ENCODE data around the gene C2orf74.

Gene C2orf74

GRCh38 chr2:61180686-61181085, 18.7 kb downstream of the C2orf74 start:
- H3K4me3 ChIP-seq (ENCODE audit: low read depth, low read length): no peak overlapping the region
- TF ChIP-seq CTCF (IDR thresholded peaks at IDR 0.05; ENCODE audit: low read depth, low read length): no peak

- no peak overlapping the region for H3K4me3 ChIP-seq (ENCODE audit: low read depth, low read length)
- no peak for TF ChIP-seq CTCF (IDR thresholded peaks at IDR 0.05; ENCODE audit: low read depth, low read length)
These were observed 19.5 kb downstream of the C2orf74 start for GRCh38 chr2:61181382-61182058.

- H3K4me3 ChIP-seq (ENCODE audit: low read depth, low read length): no peak overlapping the region
- TF ChIP-seq CTCF (IDR thresholded peaks at IDR 0.05; ENCODE audit: low read depth, low read length): no peak
These were observed 20.0 kb downstream of the C2orf74 start for GRCh38 chr2:61182059-61182383.

- no peak for TF ChIP-seq CTCF (IDR thresholded peaks at IDR 0.05; ENCODE audit: low read depth, low read length)
- no peak overlapping the region for H3K4me3 ChIP-seq (ENCODE audit: low read depth, low read length)
These were observed 21.8 kb downstream of the C2orf74 start for GRCh38 chr2:61183795-61184194.

GRCh38 chr2:61184263-61184662, 22.3 kb downstream of the C2orf74 start:
- no peak overlapping the region for H3K4me3 ChIP-seq (ENCODE audit: low read depth, low read length)
- no peak for TF ChIP-seq CTCF (IDR thresholded peaks at IDR 0.05; ENCODE audit: low read depth, low read length)

GRCh38 chr2:61185231-61185728, 23.3 kb downstream of the C2orf74 start:
- TF ChIP-seq CTCF (IDR thresholded peaks at IDR 0.05; ENCODE audit: low read depth, low read length): no peak
- H3K4me3 ChIP-seq (ENCODE audit: low read depth, low read length): no peak overlapping the region

- no peak overlapping the region for H3K4me3 ChIP-seq (ENCODE audit: low read depth, low read length)
- no peak for TF ChIP-seq CTCF (IDR thresholded peaks at IDR 0.05; ENCODE audit: low read depth, low read length)
These were observed 25.1 kb downstream of the C2orf74 start for GRCh38 chr2:61187085-61187484.
